SH-SY5Y (cell line): ENCODE results near the gene SMYD1.

Experiments used
- GATA2 ChIP-seq: IDR thresholded peaks from 2 replicates; pipeline ENCODE4 v1.6.1; 2011; ENCODE audit warnings: mild to moderate bottlenecking, low read depth, low read length
- GATA3 ChIP-seq: IDR thresholded peaks from 2 replicates; pipeline ENCODE4 v1.6.1; 2011; ENCODE audit warnings: low read depth, mild to moderate bottlenecking, low read length, moderate library complexity

GRCh38 chr2:88036606-88037005 is 31.0 kb upstream of the SMYD1 start:
- TF ChIP-seq GATA2 (no peak), GATA3 (no peak)
